Measurements from ENCODE around the gene SF3A2.

Gene SF3A2

GRCh38 chr19:2236314-2237050, at the start of gene SF3A2, which contains the start of gene PLEKHJ1:
Gene SF3A2 (plus strand): TSS chr19:2236824. CDS start chr19:2243419, 6,595 bp downstream.
Gene PLEKHJ1 (minus strand): TSS chr19:2236329. CDS start chr19:2236248, 81 bp downstream.
- H3K27me3 ChIP-seq (ENCODE audit: control insufficient read depth in 1 of 2, insufficient read depth in 2 of 2, low read length in 2 of 2) = no peaks in the 10 kb centered on the region
- H3K9me3 ChIP-seq (ENCODE audit: control insufficient read depth in 1 of 2, low read length in 2 of 2) = no peaks in the 10 kb centered on the region
- H3K9ac ChIP-seq (ENCODE audit: low read depth in 1 of 2, low read length in 2 of 2) = peak within 1 kb of the TSS; percentile 83 to 98
- H3K36me3 ChIP-seq (ENCODE audit: control insufficient read depth in 1 of 2, insufficient read depth in 2 of 2, low read length in 2 of 2) = peaks cover 0 to 24% of the 10 kb centered on the region in 2 donors
- peak within 1 kb of the TSS; percentile 67 to 82 for H3K4me3 ChIP-seq (ENCODE audit: low read depth in 1 of 2, low read length in 2 of 2)
- H3K27ac ChIP-seq (ENCODE audit: low read depth, low read length) = peak within 1 kb of the TSS; percentile 100
- H3K4me1 ChIP-seq (ENCODE audit: control insufficient read depth in 1 of 2, insufficient read depth in 2 of 2, low read length in 2 of 2) = peaks cover 55 to 70% of the 10 kb centered on the region in 2 donors

GRCh38 chr19:2187159-2187558, 49.5 kb upstream of the SF3A2 start:
- Histone ChIP-seq H3K4me3 (ENCODE audit: low read depth in 1 of 2, low read length in 2 of 2) (no peak overlapping the region), H3K4me1 (ENCODE audit: control insufficient read depth in 1 of 2, insufficient read depth in 2 of 2, low read length in 2 of 2) (peaks cover 0 to 25% of the 10 kb centered on the region in 2 donors), H3K27me3 (ENCODE audit: control insufficient read depth in 1 of 2, insufficient read depth in 2 of 2, low read length in 2 of 2) (no peaks in the 10 kb centered on the region), H3K36me3 (ENCODE audit: control insufficient read depth in 1 of 2, insufficient read depth in 2 of 2, low read length in 2 of 2) (peaks cover 19 to 71% of the 10 kb centered on the region in 2 donors), H3K9me3 (ENCODE audit: control insufficient read depth in 1 of 2, low read length in 2 of 2) (no peaks in the 10 kb centered on the region), H3K27ac (ENCODE audit: low read depth, low read length) (peak overlapping the region; percentile 10), H3K9ac (ENCODE audit: low read depth in 1 of 2, low read length in 2 of 2) (no peak overlapping the region)

GRCh38 chr19:2188708-2189385, 47.8 kb upstream of the SF3A2 start:
- Histone ChIP-seq H3K27ac (ENCODE audit: low read depth, low read length) (no peak overlapping the region), H3K9me3 (ENCODE audit: control insufficient read depth in 1 of 2, low read length in 2 of 2) (no peaks in the 10 kb centered on the region), H3K36me3 (ENCODE audit: control insufficient read depth in 1 of 2, insufficient read depth in 2 of 2, low read length in 2 of 2) (peaks cover 23 to 70% of the 10 kb centered on the region in 2 donors), H3K4me1 (ENCODE audit: control insufficient read depth in 1 of 2, insufficient read depth in 2 of 2, low read length in 2 of 2) (peaks cover 0 to 25% of the 10 kb centered on the region in 2 donors), H3K9ac (ENCODE audit: low read depth in 1 of 2, low read length in 2 of 2) (no peak overlapping the region), H3K4me3 (ENCODE audit: low read depth in 1 of 2, low read length in 2 of 2) (no peak overlapping the region), H3K27me3 (ENCODE audit: control insufficient read depth in 1 of 2, insufficient read depth in 2 of 2, low read length in 2 of 2) (no peaks in the 10 kb centered on the region)

- Histone ChIP-seq H3K9ac (ENCODE audit: low read depth in 1 of 2, low read length in 2 of 2) (no peak overlapping the region), H3K9me3 (ENCODE audit: control insufficient read depth in 1 of 2, low read length in 2 of 2) (no peaks in the 10 kb centered on the region), H3K4me1 (ENCODE audit: control insufficient read depth in 1 of 2, insufficient read depth in 2 of 2, low read length in 2 of 2) (peaks cover 0 to 25% of the 10 kb centered on the region in 2 donors), H3K27ac (ENCODE audit: low read depth, low read length) (no peak overlapping the region), H3K27me3 (ENCODE audit: control insufficient read depth in 1 of 2, insufficient read depth in 2 of 2, low read length in 2 of 2) (no peaks in the 10 kb centered on the region), H3K36me3 (ENCODE audit: control insufficient read depth in 1 of 2, insufficient read depth in 2 of 2, low read length in 2 of 2) (peaks cover 23 to 70% of the 10 kb centered on the region in 2 donors), H3K4me3 (ENCODE audit: low read depth in 1 of 2, low read length in 2 of 2) (no peak overlapping the region)
These were observed 46.7 kb upstream of the SF3A2 start for GRCh38 chr19:2189880-2190279.

GRCh38 chr19:2190848-2191455, 45.7 kb upstream of the SF3A2 start:
- Histone ChIP-seq H3K4me1 (ENCODE audit: control insufficient read depth in 1 of 2, insufficient read depth in 2 of 2, low read length in 2 of 2) (peaks cover 0 to 25% of the 10 kb centered on the region in 2 donors), H3K9ac (ENCODE audit: low read depth in 1 of 2, low read length in 2 of 2) (no peak overlapping the region), H3K36me3 (ENCODE audit: control insufficient read depth in 1 of 2, insufficient read depth in 2 of 2, low read length in 2 of 2) (peaks cover 34 to 78% of the 10 kb centered on the region in 2 donors), H3K4me3 (ENCODE audit: low read depth in 1 of 2, low read length in 2 of 2) (no peak overlapping the region), H3K27ac (ENCODE audit: low read depth, low read length) (no peak overlapping the region), H3K27me3 (ENCODE audit: control insufficient read depth in 1 of 2, insufficient read depth in 2 of 2, low read length in 2 of 2) (no peaks in the 10 kb centered on the region), H3K9me3 (ENCODE audit: control insufficient read depth in 1 of 2, low read length in 2 of 2) (no peaks in the 10 kb centered on the region)

GRCh38 chr19:2191456-2192310, 44.9 kb upstream of the SF3A2 start:
- Histone ChIP-seq H3K27ac (ENCODE audit: low read depth, low read length) (no peak overlapping the region), H3K36me3 (ENCODE audit: control insufficient read depth in 1 of 2, insufficient read depth in 2 of 2, low read length in 2 of 2) (peaks cover 32 to 78% of the 10 kb centered on the region in 2 donors)

GRCh38 chr19:2192862-2193261, 43.8 kb upstream of the SF3A2 start:
- Histone ChIP-seq H3K9me3 (ENCODE audit: control insufficient read depth in 1 of 2, low read length in 2 of 2) (no peaks in the 10 kb centered on the region), H3K27ac (ENCODE audit: low read depth, low read length) (no peak overlapping the region), H3K36me3 (ENCODE audit: control insufficient read depth in 1 of 2, insufficient read depth in 2 of 2, low read length in 2 of 2) (peaks cover 27 to 82% of the 10 kb centered on the region in 2 donors), H3K4me3 (ENCODE audit: low read depth in 1 of 2, low read length in 2 of 2) (no peak overlapping the region), H3K27me3 (ENCODE audit: control insufficient read depth in 1 of 2, insufficient read depth in 2 of 2, low read length in 2 of 2) (no peaks in the 10 kb centered on the region), H3K9ac (ENCODE audit: low read depth in 1 of 2, low read length in 2 of 2) (no peak overlapping the region), H3K4me1 (ENCODE audit: control insufficient read depth in 1 of 2, insufficient read depth in 2 of 2, low read length in 2 of 2) (peaks cover 0 to 13% of the 10 kb centered on the region in 2 donors)

More at GRCh38 chr19:2191456-2192310, 44.9 kb upstream of the SF3A2 start:
- Histone ChIP-seq H3K9ac (ENCODE audit: low read depth in 1 of 2, low read length in 2 of 2) (no peak overlapping the region), H3K27me3 (ENCODE audit: control insufficient read depth in 1 of 2, insufficient read depth in 2 of 2, low read length in 2 of 2) (no peaks in the 10 kb centered on the region), H3K4me1 (ENCODE audit: control insufficient read depth in 1 of 2, insufficient read depth in 2 of 2, low read length in 2 of 2) (peaks cover 0 to 21% of the 10 kb centered on the region in 2 donors), H3K4me3 (ENCODE audit: low read depth in 1 of 2, low read length in 2 of 2) (no peak overlapping the region), H3K9me3 (ENCODE audit: control insufficient read depth in 1 of 2, low read length in 2 of 2) (no peaks in the 10 kb centered on the region)

GRCh38 chr19:2193807-2194206, 42.8 kb upstream of the SF3A2 start:
- Histone ChIP-seq H3K36me3 (ENCODE audit: control insufficient read depth in 1 of 2, insufficient read depth in 2 of 2, low read length in 2 of 2) (peaks cover 27 to 78% of the 10 kb centered on the region in 2 donors), H3K27ac (ENCODE audit: low read depth, low read length) (no peak overlapping the region), H3K4me1 (ENCODE audit: control insufficient read depth in 1 of 2, insufficient read depth in 2 of 2, low read length in 2 of 2) (peaks cover 0 to 13% of the 10 kb centered on the region in 2 donors), H3K4me3 (ENCODE audit: low read depth in 1 of 2, low read length in 2 of 2) (no peak overlapping the region), H3K9ac (ENCODE audit: low read depth in 1 of 2, low read length in 2 of 2) (no peak overlapping the region), H3K9me3 (ENCODE audit: control insufficient read depth in 1 of 2, low read length in 2 of 2) (no peaks in the 10 kb centered on the region), H3K27me3 (ENCODE audit: control insufficient read depth in 1 of 2, insufficient read depth in 2 of 2, low read length in 2 of 2) (no peaks in the 10 kb centered on the region)

GRCh38 chr19:2194513-2195078, 42.0 kb upstream of the SF3A2 start:
- peaks cover 0 to 13% of the 10 kb centered on the region in 2 donors for H3K4me1 ChIP-seq (ENCODE audit: control insufficient read depth in 1 of 2, insufficient read depth in 2 of 2, low read length in 2 of 2)
- peaks cover 27 to 70% of the 10 kb centered on the region in 2 donors for H3K36me3 ChIP-seq (ENCODE audit: control insufficient read depth in 1 of 2, insufficient read depth in 2 of 2, low read length in 2 of 2)
- no peak overlapping the region for H3K4me3 ChIP-seq (ENCODE audit: low read depth in 1 of 2, low read length in 2 of 2)

More at GRCh38 chr19:2194513-2195078, 42.0 kb upstream of the SF3A2 start:
- no peak overlapping the region for H3K9ac ChIP-seq (ENCODE audit: low read depth in 1 of 2, low read length in 2 of 2)
- no peak overlapping the region for H3K27ac ChIP-seq (ENCODE audit: low read depth, low read length)
- no peaks in the 10 kb centered on the region for H3K27me3 ChIP-seq (ENCODE audit: control insufficient read depth in 1 of 2, insufficient read depth in 2 of 2, low read length in 2 of 2)
- no peaks in the 10 kb centered on the region for H3K9me3 ChIP-seq (ENCODE audit: control insufficient read depth in 1 of 2, low read length in 2 of 2)
